ENCODE results near the gene TMEM247. TPM values are rescaled to one million over a fixed set of nuclear protein-coding genes. Genes with fewer than 3 reads are reported as not detected.

The TMEM247 gene
- polyA plus RNA-seq, 4 donors = not detected

DNA sequence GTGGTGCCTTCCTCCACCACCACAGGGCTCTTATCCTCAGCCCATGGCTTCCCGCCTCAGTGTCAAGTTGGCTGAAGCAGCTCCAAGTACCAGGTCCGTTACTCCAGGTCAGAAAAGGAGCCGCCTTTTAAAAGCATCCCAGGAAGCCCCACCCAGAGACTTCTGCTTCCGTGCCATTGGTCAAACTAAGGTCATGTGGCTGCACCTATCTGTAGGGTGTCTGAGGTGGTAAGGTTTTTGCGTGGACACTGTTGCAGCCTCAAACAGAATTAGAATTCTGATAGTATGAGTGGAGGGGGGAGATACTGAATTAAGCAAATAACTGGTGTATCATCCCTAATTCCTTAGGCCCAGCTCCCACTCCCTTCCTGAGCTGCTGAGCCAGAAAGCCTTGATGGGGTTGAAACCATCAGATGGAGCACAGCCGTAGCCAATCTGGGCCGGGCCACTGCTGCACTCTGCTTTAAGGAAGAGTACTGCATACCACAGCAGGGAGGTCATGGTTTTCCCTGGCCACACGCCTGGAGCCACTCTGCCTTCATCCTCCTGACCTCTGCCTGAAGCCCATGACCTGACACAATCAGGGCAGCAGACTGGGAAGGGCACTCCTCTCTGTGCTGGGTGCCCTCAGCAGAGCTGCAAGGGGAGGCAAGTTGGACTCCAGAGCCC lies 8.4 kb downstream of the TMEM247 start:
- no peak overlapping the region for H3K4me3 ChIP-seq (ENCODE audit: low read depth in 1 of 3, low read length in 3 of 3)
- WGBS, 3 donors = 75 to 79% (median 79%) methylated on average over 8 of the region's 8 CpGs
- H3K4me1 ChIP-seq (ENCODE audit: control insufficient read depth in 3 of 3, insufficient read depth in 2 of 3, low read depth in 1 of 3, low read length in 2 of 3) = no peaks in the 10 kb centered on the region
- no peaks in the 10 kb centered on the region for H3K36me3 ChIP-seq (ENCODE audit: control insufficient read depth in 3 of 3, insufficient read depth in 2 of 3, low read depth in 1 of 3, low read length in 3 of 3)
- peaks cover 0 to 2% (median 0%) of the 10 kb centered on the region in 3 donors for H3K27me3 ChIP-seq (ENCODE audit: control insufficient read depth in 3 of 3, insufficient read depth in 3 of 3, low read length in 3 of 3)
- FAIRE-seq (no peak), DNase-seq (no peak)
- no peaks in the 10 kb centered on the region for H3K9me3 ChIP-seq (ENCODE audit: control insufficient read depth in 2 of 2, insufficient read depth in 1 of 2, low read depth in 1 of 2, low read length in 1 of 2)
- peak overlapping the region in 1 of 3 donors; percentile 21 for H3K27ac ChIP-seq (ENCODE audit: low read depth in 1 of 3, low read length in 2 of 3)

DNA sequence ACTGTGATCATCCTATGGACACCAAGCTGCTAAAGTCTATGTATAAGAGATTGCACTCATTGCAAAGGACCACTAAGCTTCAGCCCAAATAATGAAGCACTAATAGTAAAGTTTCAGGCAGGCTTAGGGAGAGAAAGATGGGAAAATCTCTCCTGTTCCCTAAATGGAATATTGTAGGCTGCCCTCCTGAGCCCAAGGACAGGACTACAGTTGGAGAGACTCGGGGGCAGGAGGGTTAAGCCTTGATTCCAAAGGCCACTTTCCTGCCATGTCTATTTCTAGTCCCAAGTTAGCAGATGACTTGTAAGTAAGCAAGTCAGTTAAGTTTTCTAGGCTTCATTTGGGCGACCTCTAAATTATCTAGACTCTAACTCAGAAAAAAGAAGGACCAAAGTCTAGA lies 9.0 kb downstream of the TMEM247 start:
- peaks cover 0 to 2% (median 0%) of the 10 kb centered on the region in 3 donors for H3K27me3 ChIP-seq (ENCODE audit: control insufficient read depth in 3 of 3, insufficient read depth in 3 of 3, low read length in 3 of 3)
- no peak overlapping the region for H3K27ac ChIP-seq (ENCODE audit: low read depth in 1 of 3, low read length in 2 of 3)
- DNase-seq (no peak), FAIRE-seq (no peak)
- H3K9me3 ChIP-seq (ENCODE audit: control insufficient read depth in 2 of 2, insufficient read depth in 1 of 2, low read depth in 1 of 2, low read length in 1 of 2) = no peaks in the 10 kb centered on the region
- no peaks in the 10 kb centered on the region for H3K36me3 ChIP-seq (ENCODE audit: control insufficient read depth in 3 of 3, insufficient read depth in 2 of 3, low read depth in 1 of 3, low read length in 3 of 3)
- WGBS, 3 donors = 43 to 59% (median 58%) methylated on average over 2 of the region's 2 CpGs
- H3K4me3 ChIP-seq (ENCODE audit: low read depth in 1 of 3, low read length in 3 of 3) = no peak overlapping the region
- H3K4me1 ChIP-seq (ENCODE audit: control insufficient read depth in 3 of 3, insufficient read depth in 2 of 3, low read depth in 1 of 3, low read length in 2 of 3) = no peaks in the 10 kb centered on the region

DNA sequence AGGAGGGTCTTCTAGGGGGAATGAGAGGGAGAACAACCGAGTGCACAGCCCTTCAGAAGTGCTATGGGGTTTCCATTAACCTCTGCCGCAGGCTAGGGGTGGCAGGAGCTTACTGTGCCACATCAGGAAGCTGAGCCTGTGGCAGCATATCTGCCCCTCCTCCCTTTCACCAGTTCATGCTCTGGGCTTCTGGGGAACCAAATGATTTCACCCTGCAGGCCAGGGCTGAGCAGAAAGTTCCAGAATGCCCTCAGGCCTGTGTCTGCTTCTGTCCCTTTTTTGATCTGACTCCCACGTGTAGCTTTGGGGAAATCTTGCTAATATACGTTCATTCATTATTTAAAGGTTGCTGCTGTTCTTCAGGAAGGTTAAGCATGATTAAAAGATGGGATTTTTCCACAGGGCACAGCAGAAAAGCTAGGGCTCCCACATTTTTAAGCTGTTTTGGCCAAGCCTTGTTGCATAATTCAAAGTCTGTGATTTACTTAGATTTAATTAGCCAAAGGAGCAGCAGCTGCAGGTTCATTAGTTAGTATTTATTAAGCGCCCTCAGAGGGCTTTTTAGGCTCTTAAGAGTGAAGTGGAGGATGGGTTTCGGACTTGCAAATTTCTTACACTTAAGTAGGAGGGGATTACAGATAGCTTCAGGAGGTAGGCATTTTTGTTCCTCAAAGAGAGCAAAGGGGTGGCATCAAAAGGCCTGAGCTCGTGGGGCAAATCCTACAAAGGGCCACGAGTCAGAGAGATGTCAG lies 10.2 kb downstream of the TMEM247 start:
- peaks cover 0 to 5% (median 0%) of the 10 kb centered on the region in 3 donors for H3K27me3 ChIP-seq (ENCODE audit: control insufficient read depth in 3 of 3, insufficient read depth in 3 of 3, low read length in 3 of 3)
- FAIRE-seq = no peak
- no peaks in the 10 kb centered on the region for H3K36me3 ChIP-seq (ENCODE audit: control insufficient read depth in 3 of 3, insufficient read depth in 2 of 3, low read depth in 1 of 3, low read length in 3 of 3)
- no peak for DNase-seq
- H3K9me3 ChIP-seq (ENCODE audit: control insufficient read depth in 2 of 2, insufficient read depth in 1 of 2, low read depth in 1 of 2, low read length in 1 of 2) = no peaks in the 10 kb centered on the region
- 74 to 83% (median 75%) methylated on average over 8 of the region's 8 CpGs for WGBS, 3 donors
- H3K27ac ChIP-seq (ENCODE audit: low read depth in 1 of 3, low read length in 2 of 3) = no peak overlapping the region
- no peak overlapping the region for H3K4me3 ChIP-seq (ENCODE audit: low read depth in 1 of 3, low read length in 3 of 3)
- no peaks in the 10 kb centered on the region for H3K4me1 ChIP-seq (ENCODE audit: control insufficient read depth in 3 of 3, insufficient read depth in 2 of 3, low read depth in 1 of 3, low read length in 2 of 3)

DNA sequence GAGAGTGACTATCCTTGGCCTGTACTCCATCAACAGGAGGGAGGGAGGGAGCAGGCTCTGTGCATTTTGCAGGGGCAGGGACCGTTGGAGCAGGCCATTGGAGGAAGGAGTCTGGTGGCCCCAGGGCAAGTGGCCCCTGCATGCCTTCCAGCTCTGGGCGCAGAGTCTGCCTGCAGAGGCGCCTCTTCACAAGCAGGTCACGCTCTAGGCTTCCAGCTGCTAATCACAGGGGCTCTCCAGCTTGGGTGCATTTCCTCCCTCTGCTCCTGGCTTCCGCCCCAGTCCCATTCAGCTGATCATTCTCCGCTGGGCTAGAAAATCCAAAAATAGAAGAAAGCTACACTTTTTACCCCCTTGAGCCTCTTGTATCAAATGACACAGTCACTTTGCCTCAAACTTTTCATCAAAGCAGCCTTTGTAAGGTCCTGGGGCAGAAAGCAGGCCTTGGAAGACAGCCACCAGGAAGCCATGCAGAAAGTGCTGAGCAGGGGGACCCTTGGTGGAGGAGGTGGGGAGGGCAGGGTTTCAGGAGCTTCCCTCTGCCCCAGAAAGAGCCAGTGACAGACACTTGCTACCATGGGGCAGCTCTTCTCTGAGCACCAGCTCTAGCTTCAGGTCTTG lies 11.3 kb downstream of the TMEM247 start:
- Histone ChIP-seq H3K27ac (ENCODE audit: low read depth in 1 of 3, low read length in 2 of 3) (peak overlapping the region in 2 of 3 donors; percentile 42 to 47), H3K9me3 (ENCODE audit: control insufficient read depth in 2 of 2, insufficient read depth in 1 of 2, low read depth in 1 of 2, low read length in 1 of 2) (no peaks in the 10 kb centered on the region), H3K27me3 (ENCODE audit: control insufficient read depth in 3 of 3, insufficient read depth in 3 of 3, low read length in 3 of 3) (peaks cover 0 to 6% (median 0%) of the 10 kb centered on the region in 3 donors), H3K36me3 (ENCODE audit: control insufficient read depth in 3 of 3, insufficient read depth in 2 of 3, low read depth in 1 of 3, low read length in 3 of 3) (no peaks in the 10 kb centered on the region), H3K4me3 (ENCODE audit: low read depth in 1 of 3, low read length in 3 of 3) (no peak overlapping the region), H3K4me1 (ENCODE audit: control insufficient read depth in 3 of 3, insufficient read depth in 2 of 3, low read depth in 1 of 3, low read length in 2 of 3) (no peaks in the 10 kb centered on the region)
- DNase-seq (peak in 1 of 2 donors; percentile 18), FAIRE-seq (no peak)
- WGBS, 3 donors = 43 to 74% (median 58%) methylated on average over 6 of the region's 6 CpGs

DNA sequence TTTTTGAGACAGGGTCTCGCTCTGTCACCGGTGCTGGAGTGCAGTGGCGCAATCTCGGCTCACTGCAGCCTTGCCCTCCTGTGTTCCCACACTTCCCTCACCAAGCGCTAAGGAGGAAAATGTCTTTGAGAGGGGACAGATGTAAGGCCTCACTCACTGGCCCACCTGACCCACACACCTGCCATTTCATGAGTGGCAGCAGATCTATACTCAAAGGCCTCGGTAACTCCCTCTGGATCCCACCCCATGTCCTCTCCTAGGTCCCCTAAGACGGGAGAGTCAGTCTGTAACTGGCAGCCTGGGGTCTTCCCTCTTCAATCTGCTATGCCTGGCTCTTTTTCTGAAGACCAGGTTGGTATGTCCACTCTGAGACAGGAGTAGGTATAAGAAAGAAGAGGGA lies 12.9 kb downstream of the TMEM247 start:
- WGBS, 3 donors = 92 to 93% (median 93%) methylated on average over 7 of the region's 7 CpGs
- DNase-seq (no peak), FAIRE-seq (no peak)

DNA sequence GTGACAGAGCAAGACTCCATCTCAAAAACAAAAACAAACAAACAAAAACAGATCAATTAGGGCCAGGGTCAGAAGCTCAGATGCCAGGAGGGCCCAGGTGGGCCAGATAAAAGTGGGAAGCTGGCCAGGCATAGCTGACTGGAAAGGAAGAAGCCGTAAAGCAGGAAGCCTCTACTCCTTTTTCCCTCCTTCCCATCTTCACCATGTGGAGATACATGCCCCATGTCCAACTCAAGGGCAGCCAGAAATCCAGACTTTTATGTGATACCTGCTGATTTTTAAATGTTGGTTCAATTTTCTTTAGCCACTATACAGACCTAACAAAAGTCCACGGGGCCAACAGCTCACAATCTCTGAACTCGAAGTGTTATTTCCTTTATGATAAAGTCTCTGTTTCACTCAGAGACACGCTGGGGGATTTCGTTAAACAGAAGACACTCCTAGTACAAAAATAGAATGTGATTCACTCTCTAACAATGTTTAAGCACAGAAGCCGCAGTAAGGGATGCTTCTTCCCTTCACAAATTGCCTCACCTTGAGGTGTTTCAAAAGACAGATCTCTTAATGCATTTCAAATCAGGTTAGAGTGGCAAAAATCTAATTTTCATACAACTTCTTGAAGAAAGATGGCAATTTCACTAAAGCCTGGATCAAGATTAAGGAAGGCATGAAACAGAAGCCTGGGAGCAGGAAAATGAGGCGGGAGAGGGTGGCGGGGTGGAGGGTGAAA lies 14.0 kb downstream of the TMEM247 start:
- no peak overlapping the region for H3K4me3 ChIP-seq (ENCODE audit: low read depth in 1 of 3, low read length in 3 of 3)
- H3K9me3 ChIP-seq (ENCODE audit: control insufficient read depth in 2 of 2, insufficient read depth in 1 of 2, low read depth in 1 of 2, low read length in 1 of 2) = no peaks in the 10 kb centered on the region
- H3K36me3 ChIP-seq (ENCODE audit: control insufficient read depth in 3 of 3, insufficient read depth in 2 of 3, low read depth in 1 of 3, low read length in 3 of 3) = no peaks in the 10 kb centered on the region
- H3K4me1 ChIP-seq (ENCODE audit: control insufficient read depth in 3 of 3, insufficient read depth in 2 of 3, low read depth in 1 of 3, low read length in 2 of 3) = no peaks in the 10 kb centered on the region
- FAIRE-seq (no peak), DNase-seq (no peak)
- 57 to 60% (median 59%) methylated on average over 8 of the region's 8 CpGs for WGBS, 3 donors
- H3K27me3 ChIP-seq (ENCODE audit: control insufficient read depth in 3 of 3, insufficient read depth in 3 of 3, low read length in 3 of 3) = peaks cover 0 to 18% (median 0%) of the 10 kb centered on the region in 3 donors
- no peak overlapping the region for H3K27ac ChIP-seq (ENCODE audit: low read depth in 1 of 3, low read length in 2 of 3)

More for the DNA sequence above, 12.9 kb downstream of the TMEM247 start:
- Histone ChIP-seq H3K9me3 (ENCODE audit: control insufficient read depth in 2 of 2, insufficient read depth in 1 of 2, low read depth in 1 of 2, low read length in 1 of 2) (no peaks in the 10 kb centered on the region), H3K4me1 (ENCODE audit: control insufficient read depth in 3 of 3, insufficient read depth in 2 of 3, low read depth in 1 of 3, low read length in 2 of 3) (no peaks in the 10 kb centered on the region), H3K27me3 (ENCODE audit: control insufficient read depth in 3 of 3, insufficient read depth in 3 of 3, low read length in 3 of 3) (peaks cover 0 to 9% (median 0%) of the 10 kb centered on the region in 3 donors), H3K36me3 (ENCODE audit: control insufficient read depth in 3 of 3, insufficient read depth in 2 of 3, low read depth in 1 of 3, low read length in 3 of 3) (no peaks in the 10 kb centered on the region), H3K4me3 (ENCODE audit: low read depth in 1 of 3, low read length in 3 of 3) (no peak overlapping the region), H3K27ac (ENCODE audit: low read depth in 1 of 3, low read length in 2 of 3) (no peak overlapping the region)

DNA sequence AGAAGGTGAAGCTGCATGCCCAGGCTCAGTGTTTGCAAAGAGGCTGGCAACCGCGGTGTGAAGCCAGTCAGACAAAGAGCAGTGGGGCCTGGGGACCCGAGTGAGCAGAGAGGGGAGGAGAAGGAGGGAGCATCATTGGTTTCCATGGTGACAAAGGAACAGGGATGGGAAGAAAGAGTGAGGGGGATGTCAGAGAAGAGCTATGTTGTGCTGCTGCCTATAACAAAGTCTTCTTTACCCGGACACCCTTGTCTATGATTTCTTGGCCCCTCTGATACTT lies 14.5 kb downstream of the TMEM247 start:
- FAIRE-seq (no peak), DNase-seq (no peak)
- Histone ChIP-seq H3K4me3 (ENCODE audit: low read depth in 1 of 3, low read length in 3 of 3) (no peak overlapping the region), H3K36me3 (ENCODE audit: control insufficient read depth in 3 of 3, insufficient read depth in 2 of 3, low read depth in 1 of 3, low read length in 3 of 3) (no peaks in the 10 kb centered on the region), H3K9me3 (ENCODE audit: control insufficient read depth in 2 of 2, insufficient read depth in 1 of 2, low read depth in 1 of 2, low read length in 1 of 2) (no peaks in the 10 kb centered on the region), H3K27me3 (ENCODE audit: control insufficient read depth in 3 of 3, insufficient read depth in 3 of 3, low read length in 3 of 3) (peaks cover 0 to 19% (median 0%) of the 10 kb centered on the region in 3 donors), H3K4me1 (ENCODE audit: control insufficient read depth in 3 of 3, insufficient read depth in 2 of 3, low read depth in 1 of 3, low read length in 2 of 3) (no peaks in the 10 kb centered on the region), H3K27ac (ENCODE audit: low read depth in 1 of 3, low read length in 2 of 3) (no peak overlapping the region)
- WGBS, 3 donors = 66 to 70% (median 67%) methylated on average over 4 of the region's 4 CpGs

DNA sequence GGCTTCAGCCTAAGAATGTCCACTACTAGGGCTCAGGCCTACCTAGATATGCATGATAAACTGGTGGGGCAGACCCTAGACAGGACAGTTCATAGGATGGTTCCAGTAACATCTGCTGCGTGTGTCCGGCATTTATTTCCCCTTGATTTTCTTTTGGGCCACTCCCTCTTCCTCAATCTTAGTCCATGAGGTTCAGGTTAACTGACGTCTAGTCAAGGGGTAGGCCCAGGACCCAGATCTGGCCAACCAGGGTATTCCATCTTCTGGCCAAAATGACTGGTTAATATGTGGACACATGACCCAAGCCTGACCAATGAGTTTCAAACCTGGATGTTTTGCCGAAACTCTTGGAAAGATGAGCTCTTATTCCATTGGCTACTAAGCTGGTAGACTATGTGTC lies 15.2 kb downstream of the TMEM247 start:
- no peaks in the 10 kb centered on the region for H3K9me3 ChIP-seq (ENCODE audit: control insufficient read depth in 2 of 2, insufficient read depth in 1 of 2, low read depth in 1 of 2, low read length in 1 of 2)
- H3K27ac ChIP-seq (ENCODE audit: low read depth in 1 of 3, low read length in 2 of 3) = no peak overlapping the region
- H3K36me3 ChIP-seq (ENCODE audit: control insufficient read depth in 3 of 3, insufficient read depth in 2 of 3, low read depth in 1 of 3, low read length in 3 of 3) = no peaks in the 10 kb centered on the region
- WGBS, 3 donors = 85 to 95% (median 88%) methylated on average over 4 of the region's 4 CpGs
- DNase-seq (no peak), FAIRE-seq (no peak)
- peaks cover 0 to 3% (median 3%) of the 10 kb centered on the region in 3 donors for H3K4me1 ChIP-seq (ENCODE audit: control insufficient read depth in 3 of 3, insufficient read depth in 2 of 3, low read depth in 1 of 3, low read length in 2 of 3)
- peaks cover 0 to 19% (median 0%) of the 10 kb centered on the region in 3 donors for H3K27me3 ChIP-seq (ENCODE audit: control insufficient read depth in 3 of 3, insufficient read depth in 3 of 3, low read length in 3 of 3)
- no peak overlapping the region for H3K4me3 ChIP-seq (ENCODE audit: low read depth in 1 of 3, low read length in 3 of 3)
